ENCODE measurements around the gene SLC35G6.

DNA sequence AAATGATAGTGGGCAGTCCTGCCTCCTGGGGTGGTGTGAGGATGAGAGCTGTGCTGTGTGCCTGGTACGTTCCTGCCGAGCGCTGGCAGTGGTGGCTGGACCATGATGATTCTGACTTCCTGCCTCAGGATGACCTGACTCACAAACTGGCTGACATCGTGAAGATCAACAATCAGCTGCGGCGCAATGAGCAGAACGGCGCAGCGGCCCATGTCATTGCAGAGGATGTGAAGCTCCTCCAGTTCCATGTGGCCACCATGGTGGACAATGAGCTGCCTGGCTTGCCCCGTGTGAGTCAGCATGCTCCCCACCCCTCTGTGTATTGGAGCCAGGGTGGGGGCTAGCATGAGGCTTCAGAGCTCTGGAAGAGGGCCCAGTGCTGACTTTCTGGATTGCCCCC, 16.0 kb downstream of the SLC35G6 start:
- TF ChIP-seq ZNF263 (CRISPR knock-in tag; IDR thresholded peaks at IDR 0.05; ENCODE audit: low read depth) (no peak), ESRRA (CRISPR knock-in tag; IDR thresholded peaks at IDR 0.05; ENCODE audit: borderline replicate concordance) (no peak), TP53 (CRISPR knock-in tag; IDR thresholded peaks at IDR 0.05) (no peak), KAT7 (CRISPR knock-in tag; IDR thresholded peaks at IDR 0.05; ENCODE audit: borderline replicate concordance) (no peak), SMAD4 (CRISPR knock-in tag; IDR thresholded peaks at IDR 0.05) (no peak), CREB1 (CRISPR knock-in tag; IDR thresholded peaks at IDR 0.05) (no peak)
- TF ChIP-seq, protein P1, sequence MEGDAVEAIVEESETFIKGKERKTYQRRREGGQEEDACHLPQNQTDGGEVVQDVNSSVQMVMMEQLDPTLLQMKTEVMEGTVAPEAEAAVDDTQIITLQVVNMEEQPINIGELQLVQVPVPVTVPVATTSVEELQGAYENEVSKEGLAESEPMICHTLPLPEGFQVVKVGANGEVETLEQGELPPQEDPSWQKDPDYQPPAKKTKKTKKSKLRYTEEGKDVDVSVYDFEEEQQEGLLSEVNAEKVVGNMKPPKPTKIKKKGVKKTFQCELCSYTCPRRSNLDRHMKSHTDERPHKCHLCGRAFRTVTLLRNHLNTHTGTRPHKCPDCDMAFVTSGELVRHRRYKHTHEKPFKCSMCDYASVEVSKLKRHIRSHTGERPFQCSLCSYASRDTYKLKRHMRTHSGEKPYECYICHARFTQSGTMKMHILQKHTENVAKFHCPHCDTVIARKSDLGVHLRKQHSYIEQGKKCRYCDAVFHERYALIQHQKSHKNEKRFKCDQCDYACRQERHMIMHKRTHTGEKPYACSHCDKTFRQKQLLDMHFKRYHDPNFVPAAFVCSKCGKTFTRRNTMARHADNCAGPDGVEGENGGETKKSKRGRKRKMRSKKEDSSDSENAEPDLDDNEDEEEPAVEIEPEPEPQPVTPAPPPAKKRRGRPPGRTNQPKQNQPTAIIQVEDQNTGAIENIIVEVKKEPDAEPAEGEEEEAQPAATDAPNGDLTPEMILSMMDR (IDR thresholded peaks at IDR 0.05): no peak
- TF ChIP-seq, protein P2, sequence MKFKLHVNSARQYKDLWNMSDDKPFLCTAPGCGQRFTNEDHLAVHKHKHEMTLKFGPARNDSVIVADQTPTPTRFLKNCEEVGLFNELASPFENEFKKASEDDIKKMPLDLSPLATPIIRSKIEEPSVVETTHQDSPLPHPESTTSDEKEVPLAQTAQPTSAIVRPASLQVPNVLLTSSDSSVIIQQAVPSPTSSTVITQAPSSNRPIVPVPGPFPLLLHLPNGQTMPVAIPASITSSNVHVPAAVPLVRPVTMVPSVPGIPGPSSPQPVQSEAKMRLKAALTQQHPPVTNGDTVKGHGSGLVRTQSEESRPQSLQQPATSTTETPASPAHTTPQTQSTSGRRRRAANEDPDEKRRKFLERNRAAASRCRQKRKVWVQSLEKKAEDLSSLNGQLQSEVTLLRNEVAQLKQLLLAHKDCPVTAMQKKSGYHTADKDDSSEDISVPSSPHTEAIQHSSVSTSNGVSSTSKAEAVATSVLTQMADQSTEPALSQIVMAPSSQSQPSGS (CRISPR knock-in tag; IDR thresholded peaks at IDR 0.05; ENCODE audit: borderline replicate concordance, low read depth): no peak
- TF ChIP-seq, protein P3, sequence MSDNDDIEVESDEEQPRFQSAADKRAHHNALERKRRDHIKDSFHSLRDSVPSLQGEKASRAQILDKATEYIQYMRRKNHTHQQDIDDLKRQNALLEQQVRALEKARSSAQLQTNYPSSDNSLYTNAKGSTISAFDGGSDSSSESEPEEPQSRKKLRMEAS (CRISPR knock-in tag; IDR thresholded peaks at IDR 0.05): no peak
- TF ChIP-seq, protein P4, sequence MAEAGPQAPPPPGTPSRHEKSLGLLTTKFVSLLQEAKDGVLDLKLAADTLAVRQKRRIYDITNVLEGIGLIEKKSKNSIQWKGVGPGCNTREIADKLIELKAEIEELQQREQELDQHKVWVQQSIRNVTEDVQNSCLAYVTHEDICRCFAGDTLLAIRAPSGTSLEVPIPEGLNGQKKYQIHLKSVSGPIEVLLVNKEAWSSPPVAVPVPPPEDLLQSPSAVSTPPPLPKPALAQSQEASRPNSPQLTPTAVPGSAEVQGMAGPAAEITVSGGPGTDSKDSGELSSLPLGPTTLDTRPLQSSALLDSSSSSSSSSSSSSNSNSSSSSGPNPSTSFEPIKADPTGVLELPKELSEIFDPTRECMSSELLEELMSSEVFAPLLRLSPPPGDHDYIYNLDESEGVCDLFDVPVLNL (CRISPR knock-in tag; IDR thresholded peaks at IDR 0.05; ENCODE audit: borderline replicate concordance, low read depth): no peak
- TF ChIP-seq, protein P5, sequence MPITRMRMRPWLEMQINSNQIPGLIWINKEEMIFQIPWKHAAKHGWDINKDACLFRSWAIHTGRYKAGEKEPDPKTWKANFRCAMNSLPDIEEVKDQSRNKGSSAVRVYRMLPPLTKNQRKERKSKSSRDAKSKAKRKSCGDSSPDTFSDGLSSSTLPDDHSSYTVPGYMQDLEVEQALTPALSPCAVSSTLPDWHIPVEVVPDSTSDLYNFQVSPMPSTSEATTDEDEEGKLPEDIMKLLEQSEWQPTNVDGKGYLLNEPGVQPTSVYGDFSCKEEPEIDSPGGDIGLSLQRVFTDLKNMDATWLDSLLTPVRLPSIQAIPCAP (CRISPR knock-in tag; IDR thresholded peaks at IDR 0.05): no peak

Data from WTC11 (cell line).